Activated naive CD4-positive, alpha-beta T cell treated with anti-CD3 and anti-CD28 coated beads, Interleukin-2, amount 50 U/mL, for 24 hours (primary cell): Measurements from ENCODE around the gene PNLIPRP3.

Experiments
- H3K27ac Mint-ChIP-seq: one replicate; pipeline ENCODE4 v1.8.0; 2021; ENCODE audit warnings: mild to moderate bottlenecking, mixed read lengths
- H3K27me3 Mint-ChIP-seq: one replicate; pipeline ENCODE4 v1.8.0; 2021; ENCODE audit warnings: mixed read lengths
- H3K36me3 Mint-ChIP-seq: one replicate; pipeline ENCODE4 v1.8.0; 2021; ENCODE audit warnings: mixed read lengths
- H3K4me1 Mint-ChIP-seq: one replicate; pipeline ENCODE4 v1.8.0; 2021; ENCODE audit warnings: mixed read lengths
- H3K4me3 Mint-ChIP-seq: one replicate; pipeline ENCODE4 v1.8.0; 2021; ENCODE audit warnings: mild to moderate bottlenecking, mixed read lengths
- H3K9me3 Mint-ChIP-seq: one replicate; pipeline ENCODE4 v1.8.0; 2021; ENCODE audit warnings: mixed read lengths

PNLIPRP3 gene

GRCh38 chr10:116522803-116523381 is 95.2 kb downstream of the PNLIPRP3 start:
- Mint-ChIP-seq H3K36me3 (no peaks in the 10 kb centered on the region), H3K4me1 (no peaks in the 10 kb centered on the region), H3K27ac (no peak overlapping the region), H3K4me3 (no peak overlapping the region), H3K9me3 (no peaks in the 10 kb centered on the region), H3K27me3 (peaks cover 10% of the 10 kb centered on the region)

GRCh38 chr10:116524736-116525135 is 97.1 kb downstream of the PNLIPRP3 start:
- no peaks in the 10 kb centered on the region for H3K4me1 Mint-ChIP-seq
- peaks cover 10% of the 10 kb centered on the region for H3K27me3 Mint-ChIP-seq
- no peak overlapping the region for H3K4me3 Mint-ChIP-seq
- no peaks in the 10 kb centered on the region for H3K36me3 Mint-ChIP-seq
- no peak overlapping the region for H3K27ac Mint-ChIP-seq
- H3K9me3 Mint-ChIP-seq: no peaks in the 10 kb centered on the region

GRCh38 chr10:116526219-116526618 is 98.6 kb downstream of the PNLIPRP3 start:
- Mint-ChIP-seq H3K4me3 (no peak overlapping the region), H3K27me3 (peaks cover 10% of the 10 kb centered on the region), H3K27ac (no peak overlapping the region), H3K4me1 (no peaks in the 10 kb centered on the region), H3K36me3 (no peaks in the 10 kb centered on the region), H3K9me3 (no peaks in the 10 kb centered on the region)
